Measurements from ENCODE around the gene USP32.
A peak's percentile ranks its signal among the peaks of the same experiment; 100 is the strongest.
"Not testable (repeated sequence)": the region's sequence is repeated elsewhere in the genome, so short reads cannot be mapped to it uniquely, and the experiment has no call there.

USP32 gene

GRCh38 chr17:60223456-60223855 is 168.5 kb downstream of the USP32 start:
- no peak for DNase-seq

GRCh38 chr17:60218774-60219173 is 173.2 kb downstream of the USP32 start:
- DNase-seq = not testable (repeated sequence)

GRCh38 chr17:60215895-60216294 is 176.0 kb downstream of the USP32 start:
- DNase-seq = not testable (repeated sequence)

GRCh38 chr17:60211282-60211681 is 180.7 kb downstream of the USP32 start:
- not testable (repeated sequence) for DNase-seq

- DNase-seq = not testable (repeated sequence)
Measured at GRCh38 chr17:60208302-60208701, 183.6 kb downstream of the USP32 start.

- not testable (repeated sequence) for DNase-seq
Measured at GRCh38 chr17:60205782-60206181, 186.2 kb downstream of the USP32 start.

- not testable (repeated sequence) for DNase-seq
Measured at GRCh38 chr17:60198630-60199029, 193.3 kb downstream of the USP32 start.

GRCh38 chr17:60194141-60194540 is 197.8 kb downstream of the USP32 start:
- DNase-seq = not testable (repeated sequence)

GRCh38 chr17:60193482-60193881 is 198.5 kb downstream of the USP32 start:
- DNase-seq = no peak

GRCh38 chr17:60193032-60193431 is 198.9 kb downstream of the USP32 start:
- not testable (repeated sequence) for DNase-seq

- DNase-seq = not testable (repeated sequence)
Measured at GRCh38 chr17:60190032-60190431, 201.9 kb downstream of the USP32 start.

- DNase-seq = peak; percentile 75
Measured at GRCh38 chr17:60188759-60189158, 203.2 kb downstream of the USP32 start.

GRCh38 chr17:60186846-60187745 is 204.8 kb downstream of the USP32 start:
- peak; percentile 48 for DNase-seq

- DNase-seq = not testable (repeated sequence)
Measured at GRCh38 chr17:60186372-60186771, 205.6 kb downstream of the USP32 start.

GRCh38 chr17:60180380-60180779 is 211.6 kb downstream of the USP32 start:
- DNase-seq = not testable (repeated sequence)

- DNase-seq = not testable (repeated sequence)
Measured at GRCh38 chr17:60178180-60178579, 213.8 kb downstream of the USP32 start.

- not testable (repeated sequence) for DNase-seq
Measured at GRCh38 chr17:60176763-60177162, 215.2 kb downstream of the USP32 start.

- not testable (repeated sequence) for DNase-seq
Measured at GRCh38 chr17:60174767-60175166, 217.2 kb downstream of the USP32 start.

- DNase-seq = no peak
Measured at GRCh38 chr17:60174035-60174434, 217.9 kb downstream of the USP32 start.

GRCh38 chr17:60173304-60173819 is 218.6 kb downstream of the USP32 start:
- DNase-seq = peak; percentile 34

GRCh38 chr17:60171753-60172079 is 220.2 kb downstream of the USP32 start:
- no peak for DNase-seq

- no peak for DNase-seq
Measured at GRCh38 chr17:60170835-60171752, 220.8 kb downstream of the USP32 start.
